Left forelimb (tissue), 1 donor: ENCODE measurements around the gene RBMX2.

ENCODE experiments used
- DNase-seq: peaks from one replicate; pipeline ENCODE4 v3.0.0-alpha.2; 2018; ENCODE audit warnings: low spot score

Gene RBMX2

GRCh38 chrX:130446974-130447373, 45.2 kb downstream of the RBMX2 start:
- no peak for DNase-seq
